ENCODE results near the gene NF2.

- TF ChIP-seq CTCF (conservative IDR thresholded peaks at IDR 0.05; ENCODE audit: low read length) (no peak), EZH2phosphoT487 (IDR thresholded peaks at IDR 0.05; ENCODE audit: borderline replicate concordance) (no peak)
Measured at GRCh38 chr22:29629903-29630516, 26.6 kb downstream of the NF2 start.
